ENCODE data around the gene LBHD2. TPM values are rescaled to one million over a fixed set of nuclear protein-coding genes. Genes with fewer than 3 reads are reported as not detected.

LBHD2 gene
- total RNA-seq, 1 donor from 2014 or later: not detected

DNA sequence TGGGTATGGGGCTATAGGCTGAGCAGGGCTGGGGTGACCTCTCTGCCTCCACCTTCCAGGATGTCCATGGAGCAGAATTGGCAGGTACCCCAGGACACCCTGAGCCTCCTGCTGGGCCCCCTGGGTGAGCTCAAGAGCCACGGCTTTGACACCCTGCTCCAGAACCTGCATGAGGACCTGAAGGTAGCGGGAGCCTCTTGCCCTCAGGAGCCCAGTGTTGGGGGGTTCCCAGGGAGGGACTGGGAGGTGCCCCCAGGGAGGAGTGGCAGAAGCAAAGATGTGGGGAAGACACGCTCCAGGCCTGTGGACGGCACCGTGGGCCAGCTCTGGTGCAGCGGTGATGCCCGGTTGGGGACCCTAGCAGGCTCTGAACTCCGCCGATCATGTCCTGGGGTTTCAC, 47.6 kb downstream of the LBHD2 start:
- Mint-ChIP-seq H3K9me3 (no peaks in the 10 kb centered on the region), H3K27ac (no peak overlapping the region), H3K36me3 (no peaks in the 10 kb centered on the region), H3K27me3 (ENCODE audit: insufficient read depth, low read depth) (peaks cover 20% of the 10 kb centered on the region), H3K4me3 (no peak overlapping the region), H3K4me1 (peaks cover 22% of the 10 kb centered on the region)
- H3K27me3 ChIP-seq: peaks cover 19% of the 10 kb centered on the region
- H3K4me3 ChIP-seq: no peak overlapping the region
- peaks cover 9% of the 10 kb centered on the region for H4K20me1 ChIP-seq (ENCODE audit: low read depth)
- H3F3A ChIP-seq (ENCODE audit: low read depth): peaks cover 9% of the 10 kb centered on the region
- TF ChIP-seq, protein P1, sequence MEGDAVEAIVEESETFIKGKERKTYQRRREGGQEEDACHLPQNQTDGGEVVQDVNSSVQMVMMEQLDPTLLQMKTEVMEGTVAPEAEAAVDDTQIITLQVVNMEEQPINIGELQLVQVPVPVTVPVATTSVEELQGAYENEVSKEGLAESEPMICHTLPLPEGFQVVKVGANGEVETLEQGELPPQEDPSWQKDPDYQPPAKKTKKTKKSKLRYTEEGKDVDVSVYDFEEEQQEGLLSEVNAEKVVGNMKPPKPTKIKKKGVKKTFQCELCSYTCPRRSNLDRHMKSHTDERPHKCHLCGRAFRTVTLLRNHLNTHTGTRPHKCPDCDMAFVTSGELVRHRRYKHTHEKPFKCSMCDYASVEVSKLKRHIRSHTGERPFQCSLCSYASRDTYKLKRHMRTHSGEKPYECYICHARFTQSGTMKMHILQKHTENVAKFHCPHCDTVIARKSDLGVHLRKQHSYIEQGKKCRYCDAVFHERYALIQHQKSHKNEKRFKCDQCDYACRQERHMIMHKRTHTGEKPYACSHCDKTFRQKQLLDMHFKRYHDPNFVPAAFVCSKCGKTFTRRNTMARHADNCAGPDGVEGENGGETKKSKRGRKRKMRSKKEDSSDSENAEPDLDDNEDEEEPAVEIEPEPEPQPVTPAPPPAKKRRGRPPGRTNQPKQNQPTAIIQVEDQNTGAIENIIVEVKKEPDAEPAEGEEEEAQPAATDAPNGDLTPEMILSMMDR (IDR thresholded peaks at IDR 0.05): no peak
- TF ChIP-seq EZH2 (IDR thresholded peaks at IDR 0.05): no peak
- TF ChIP-seq EZH2phosphoT487 (IDR thresholded peaks at IDR 0.05): no peak
- H3K4me2 ChIP-seq: no peak overlapping the region
- H2AFZ ChIP-seq (replicated peaks): no peak overlapping the region
- H3K9ac ChIP-seq: no peak overlapping the region
- H3K36me3 ChIP-seq: no peaks in the 10 kb centered on the region
- H3K9me3 ChIP-seq (ENCODE audit: low read depth): no peaks in the 10 kb centered on the region
- H3K27ac ChIP-seq: no peak overlapping the region
- no peaks in the 10 kb centered on the region for H3K4me1 ChIP-seq
- no peak for DNase-seq (ENCODE audit: low spot score)
- H3K79me2 ChIP-seq (ENCODE audit: low read depth): no peaks in the 10 kb centered on the region

DNA sequence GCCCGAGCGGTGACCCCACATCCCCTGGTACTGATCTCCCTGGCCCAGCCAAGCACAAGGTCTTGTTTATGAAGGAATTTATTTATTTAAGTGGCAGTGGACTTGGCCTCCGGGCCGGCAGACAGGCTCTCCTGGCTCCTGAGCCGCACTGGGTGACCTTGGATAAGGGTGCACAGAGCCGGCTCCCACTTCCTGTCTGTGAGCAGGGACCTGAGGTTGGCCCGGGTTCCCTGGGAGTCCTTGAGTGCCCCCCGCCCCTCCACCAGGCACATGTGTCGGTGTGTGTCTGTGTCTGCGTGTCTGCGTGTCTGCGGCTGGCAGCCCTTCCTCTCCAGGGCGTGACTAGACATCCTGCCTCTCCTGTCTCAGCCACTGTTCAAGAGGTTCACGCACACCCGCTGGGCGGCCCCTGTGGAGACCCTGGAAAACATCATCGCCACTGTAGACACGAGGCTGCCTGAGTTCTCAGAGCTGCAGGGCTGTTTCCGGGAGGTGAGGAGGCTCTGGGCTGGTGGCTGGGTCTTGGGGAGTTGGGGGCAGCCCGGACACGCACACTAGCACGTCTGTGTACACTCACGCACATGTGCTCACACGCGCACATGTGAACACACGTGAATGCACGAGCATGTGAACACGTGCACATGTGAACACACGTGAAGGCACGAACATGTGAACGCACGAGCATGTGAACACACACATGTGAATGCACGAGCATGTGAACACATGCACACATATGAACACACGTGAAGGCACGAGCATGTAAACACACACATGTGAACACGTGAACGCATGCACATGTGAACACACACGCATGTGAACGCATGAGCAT, 48.6 kb downstream of the LBHD2 start:
- H3F3A ChIP-seq (ENCODE audit: low read depth): peaks cover 3% of the 10 kb centered on the region
- Mint-ChIP-seq H3K27me3 (ENCODE audit: insufficient read depth, low read depth) (peaks cover 19% of the 10 kb centered on the region), H3K4me1 (peaks cover 28% of the 10 kb centered on the region), H3K36me3 (no peaks in the 10 kb centered on the region), H3K9me3 (no peaks in the 10 kb centered on the region), H3K27ac (peak overlapping the region; percentile 42), H3K4me3 (no peak overlapping the region)
- DNase-seq (ENCODE audit: low spot score): no peak
- no peak overlapping the region for H3K9ac ChIP-seq
- no peak overlapping the region for H3K4me2 ChIP-seq
- H3K27ac ChIP-seq: no peak overlapping the region
- peaks cover 13% of the 10 kb centered on the region for H3K27me3 ChIP-seq
- H3K9me3 ChIP-seq (ENCODE audit: low read depth): no peaks in the 10 kb centered on the region
- H3K4me3 ChIP-seq: no peak overlapping the region
- TF ChIP-seq, protein P1 (IDR thresholded peaks at IDR 0.05): no peak
- H4K20me1 ChIP-seq (ENCODE audit: low read depth): peaks cover 4% of the 10 kb centered on the region
- H3K36me3 ChIP-seq: no peaks in the 10 kb centered on the region
- no peak overlapping the region for H2AFZ ChIP-seq (replicated peaks)
- no peaks in the 10 kb centered on the region for H3K79me2 ChIP-seq (ENCODE audit: low read depth)
- no peaks in the 10 kb centered on the region for H3K4me1 ChIP-seq

DNA sequence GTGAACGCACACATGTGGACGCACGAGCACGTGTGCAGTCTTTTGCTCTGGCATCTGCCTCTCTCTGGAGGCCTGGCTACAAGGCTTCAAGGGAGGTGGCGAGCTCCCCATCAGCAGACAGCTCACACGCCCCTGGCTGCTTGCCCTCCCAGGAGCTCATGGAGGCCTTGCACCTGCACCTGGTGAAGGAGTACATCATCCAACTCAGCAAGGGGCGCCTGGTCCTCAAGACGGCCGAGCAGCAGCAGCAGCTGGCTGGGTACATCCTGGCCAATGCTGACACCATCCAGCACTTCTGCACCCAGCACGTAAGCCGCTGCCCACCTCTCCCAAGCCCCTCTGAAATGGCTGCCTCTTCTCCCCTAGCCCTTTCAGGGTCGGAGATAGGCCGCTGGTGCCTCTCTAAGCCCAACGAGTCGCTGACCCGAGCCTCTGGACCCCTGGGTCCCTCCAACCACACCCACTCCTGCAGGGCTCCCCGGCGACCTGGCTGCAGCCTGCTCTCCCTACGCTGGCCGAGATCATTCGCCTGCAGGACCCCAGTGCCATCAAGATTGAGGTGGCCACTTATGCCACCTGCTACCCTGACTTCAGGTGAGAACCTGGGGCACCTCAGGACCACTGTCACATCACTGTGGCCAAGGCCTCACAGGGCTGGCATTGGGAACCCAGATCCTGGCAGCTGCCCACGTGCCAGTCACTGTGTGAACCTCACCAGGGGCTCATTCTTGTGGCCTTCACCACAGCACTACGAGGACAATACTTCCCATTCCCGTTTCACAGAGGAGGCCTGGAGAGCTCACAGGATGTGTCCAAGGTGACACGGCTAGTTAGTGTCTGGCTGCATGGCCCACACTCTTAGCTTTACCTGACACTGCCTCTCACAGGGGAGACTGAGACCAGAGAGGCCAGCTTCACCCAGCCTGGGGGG, 49.5 kb downstream of the LBHD2 start:
- H3K4me2 ChIP-seq: no peak overlapping the region
- DNase-seq (ENCODE audit: low spot score): no peak
- H3K9me3 ChIP-seq (ENCODE audit: low read depth): no peaks in the 10 kb centered on the region
- H3K27me3 ChIP-seq: peaks cover 6% of the 10 kb centered on the region
- H3K36me3 ChIP-seq: no peaks in the 10 kb centered on the region
- Mint-ChIP-seq H3K9me3 (no peaks in the 10 kb centered on the region), H3K27me3 (ENCODE audit: insufficient read depth, low read depth) (peaks cover 15% of the 10 kb centered on the region), H3K4me1 (peaks cover 27% of the 10 kb centered on the region), H3K27ac (no peak overlapping the region), H3K36me3 (no peaks in the 10 kb centered on the region), H3K4me3 (no peak overlapping the region)
- H2AFZ ChIP-seq (replicated peaks): no peak overlapping the region
- no peaks in the 10 kb centered on the region for H4K20me1 ChIP-seq (ENCODE audit: low read depth)
- H3K79me2 ChIP-seq (ENCODE audit: low read depth): no peaks in the 10 kb centered on the region
- H3K4me3 ChIP-seq: no peak overlapping the region
- no peak overlapping the region for H3K27ac ChIP-seq
- H3F3A ChIP-seq (ENCODE audit: low read depth): peaks cover 3% of the 10 kb centered on the region
- TF ChIP-seq EZH2 (IDR thresholded peaks at IDR 0.05) (no peak), EZH2phosphoT487 (IDR thresholded peaks at IDR 0.05) (no peak)
- TF ChIP-seq, protein P1 (IDR thresholded peaks at IDR 0.05): no peak
- no peak overlapping the region for H3K9ac ChIP-seq
- H3K4me1 ChIP-seq: peaks cover under 1% of the 10 kb centered on the region

Measured in neural progenitor cell (in vitro differentiated cells).